ENCODE measurements around the gene PHF20.
"Not testable (repeated sequence)": the region's sequence is repeated elsewhere in the genome, so short reads cannot be mapped to it uniquely, and the experiment has no call there.

PHF20 gene

GRCh38 chr20:35842361-35842760 is 70.5 kb downstream of the PHF20 start:
- no peak for DNase-seq

GRCh38 chr20:35843894-35844293 is 72.1 kb downstream of the PHF20 start:
- DNase-seq: not testable (repeated sequence)

- no peak for DNase-seq
These were observed 73.7 kb downstream of the PHF20 start for GRCh38 chr20:35845561-35845960.

- DNase-seq: no peak
These were observed 77.9 kb downstream of the PHF20 start for GRCh38 chr20:35849706-35850105.

GRCh38 chr20:35851659-35852058 is 79.8 kb downstream of the PHF20 start:
- DNase-seq: not testable (repeated sequence)

GRCh38 chr20:35854713-35855348 is 83.0 kb downstream of the PHF20 start:
- no peak for DNase-seq

- DNase-seq: not testable (repeated sequence)
These were observed 83.8 kb downstream of the PHF20 start for GRCh38 chr20:35855641-35856040.

- DNase-seq: no peak
These were observed 85.1 kb downstream of the PHF20 start for GRCh38 chr20:35856866-35857265.

- DNase-seq: no peak
These were observed 94.8 kb downstream of the PHF20 start for GRCh38 chr20:35866418-35867202.

- no peak for DNase-seq
These were observed 98.9 kb downstream of the PHF20 start for GRCh38 chr20:35870541-35871258.

- no peak for DNase-seq
These were observed 99.5 kb downstream of the PHF20 start for GRCh38 chr20:35871259-35871771.

GRCh38 chr20:35876033-35876320 is 104.2 kb downstream of the PHF20 start:
- DNase-seq: no peak

- DNase-seq: no peak
These were observed 105.8 kb downstream of the PHF20 start for GRCh38 chr20:35877611-35878010.

GRCh38 chr20:35878113-35878625 is 106.4 kb downstream of the PHF20 start:
- no peak for DNase-seq

- DNase-seq: no peak
These were observed 109.9 kb downstream of the PHF20 start for GRCh38 chr20:35881676-35882075.

- not testable (repeated sequence) for DNase-seq
These were observed 110.8 kb downstream of the PHF20 start for GRCh38 chr20:35882427-35883161.

- no peak for DNase-seq
These were observed 111.5 kb downstream of the PHF20 start for GRCh38 chr20:35883336-35883777.

GRCh38 chr20:35883778-35884540 is 112.1 kb downstream of the PHF20 start:
- peak; percentile 65 for DNase-seq

GRCh38 chr20:35884541-35884865 is 112.7 kb downstream of the PHF20 start:
- no peak for DNase-seq

GRCh38 chr20:35885212-35885611 is 113.4 kb downstream of the PHF20 start:
- DNase-seq: no peak

- no peak for DNase-seq
These were observed 114.7 kb downstream of the PHF20 start for GRCh38 chr20:35886537-35886936.
